Type B pancreatic cell (in vitro differentiated cells): ENCODE results near the gene TOP2B. TPM values are rescaled to one million over a fixed set of nuclear protein-coding genes. Genes with fewer than 3 reads are reported as not detected.
A peak's percentile ranks its signal among the peaks of the same experiment; 100 is the strongest.

Experiments used
- DNase-seq: peaks from one replicate; pipeline ENCODE4 v3.0.0; 2021; ENCODE audit warnings: mixed read lengths; ENCODE audit not compliant: unreplicated experiment; ENCODE audit errors: extremely low spot score
- H3K27ac Mint-ChIP-seq: 2 replicates; pipeline ENCODE4 v1.8.0; 2021; ENCODE audit warnings: mild to moderate bottlenecking, mixed read lengths
- H3K27me3 Mint-ChIP-seq: 2 replicates; pipeline ENCODE4 v1.8.0; 2021; ENCODE audit warnings: mixed read lengths
- H3K36me3 Mint-ChIP-seq: 2 replicates; pipeline ENCODE4 v1.8.0; 2021; ENCODE audit warnings: mixed read lengths
- H3K4me1 Mint-ChIP-seq: one replicate; pipeline ENCODE4 v1.8.0; 2021; ENCODE audit warnings: mixed read lengths; ENCODE audit not compliant: unreplicated experiment
- H3K4me3 Mint-ChIP-seq: 2 replicates; pipeline ENCODE4 v1.8.0; 2021; ENCODE audit warnings: mild to moderate bottlenecking, mixed read lengths
- H3K9me3 Mint-ChIP-seq: 2 replicates; pipeline ENCODE4 v1.8.0; 2021; ENCODE audit warnings: mixed read lengths
- total RNA-seq: library from RNA; stranded (reverse); gene quantifications from 2 replicates; pipeline ENCODE4 v1.2.1, GENCODE V29; 2021; ENCODE audit warnings: low replicate concordance
- TF ChIP-seq, protein P1 (sequence below): fragments of 200-600 bp; sonication (generic); conservative IDR thresholded peaks from 2 replicates; pipeline ENCODE4 v1.5.0; 2021; ENCODE audit warnings: antibody characterized with exemption, mild to moderate bottlenecking

The TOP2B gene
- total RNA-seq, 1 donor from 2014 or later = 198 TPM

DNA sequence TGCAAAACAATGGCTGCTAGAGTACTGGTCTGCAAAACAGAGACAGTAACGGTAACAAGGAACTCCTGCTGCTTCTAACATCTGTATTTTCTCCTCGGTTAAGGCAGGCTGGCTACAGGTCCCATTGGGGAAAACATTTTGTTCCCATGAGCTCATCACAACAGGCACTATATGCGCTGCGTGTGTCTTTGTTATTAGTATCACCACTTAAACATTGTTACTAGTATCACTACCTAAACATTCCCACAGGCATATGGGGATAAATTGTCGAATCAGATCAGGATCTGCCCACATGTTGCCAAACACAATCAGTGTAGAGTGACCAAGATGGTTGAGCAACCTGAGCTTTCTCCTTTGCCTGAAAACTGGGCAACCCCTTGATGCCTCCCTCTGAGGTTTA, 77.2 kb downstream of the TOP2B start:
- H3K4me3 Mint-ChIP-seq = no peak overlapping the region
- H3K27ac Mint-ChIP-seq = no peak overlapping the region
- peaks cover 4% of the 10 kb centered on the region for H3K27me3 Mint-ChIP-seq
- TF ChIP-seq, protein P1, sequence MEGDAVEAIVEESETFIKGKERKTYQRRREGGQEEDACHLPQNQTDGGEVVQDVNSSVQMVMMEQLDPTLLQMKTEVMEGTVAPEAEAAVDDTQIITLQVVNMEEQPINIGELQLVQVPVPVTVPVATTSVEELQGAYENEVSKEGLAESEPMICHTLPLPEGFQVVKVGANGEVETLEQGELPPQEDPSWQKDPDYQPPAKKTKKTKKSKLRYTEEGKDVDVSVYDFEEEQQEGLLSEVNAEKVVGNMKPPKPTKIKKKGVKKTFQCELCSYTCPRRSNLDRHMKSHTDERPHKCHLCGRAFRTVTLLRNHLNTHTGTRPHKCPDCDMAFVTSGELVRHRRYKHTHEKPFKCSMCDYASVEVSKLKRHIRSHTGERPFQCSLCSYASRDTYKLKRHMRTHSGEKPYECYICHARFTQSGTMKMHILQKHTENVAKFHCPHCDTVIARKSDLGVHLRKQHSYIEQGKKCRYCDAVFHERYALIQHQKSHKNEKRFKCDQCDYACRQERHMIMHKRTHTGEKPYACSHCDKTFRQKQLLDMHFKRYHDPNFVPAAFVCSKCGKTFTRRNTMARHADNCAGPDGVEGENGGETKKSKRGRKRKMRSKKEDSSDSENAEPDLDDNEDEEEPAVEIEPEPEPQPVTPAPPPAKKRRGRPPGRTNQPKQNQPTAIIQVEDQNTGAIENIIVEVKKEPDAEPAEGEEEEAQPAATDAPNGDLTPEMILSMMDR = no peak
- DNase-seq = no peak
- H3K4me1 Mint-ChIP-seq = peaks cover 35% of the 10 kb centered on the region
- H3K36me3 Mint-ChIP-seq = peaks cover 33% of the 10 kb centered on the region
- H3K9me3 Mint-ChIP-seq = no peaks in the 10 kb centered on the region

DNA sequence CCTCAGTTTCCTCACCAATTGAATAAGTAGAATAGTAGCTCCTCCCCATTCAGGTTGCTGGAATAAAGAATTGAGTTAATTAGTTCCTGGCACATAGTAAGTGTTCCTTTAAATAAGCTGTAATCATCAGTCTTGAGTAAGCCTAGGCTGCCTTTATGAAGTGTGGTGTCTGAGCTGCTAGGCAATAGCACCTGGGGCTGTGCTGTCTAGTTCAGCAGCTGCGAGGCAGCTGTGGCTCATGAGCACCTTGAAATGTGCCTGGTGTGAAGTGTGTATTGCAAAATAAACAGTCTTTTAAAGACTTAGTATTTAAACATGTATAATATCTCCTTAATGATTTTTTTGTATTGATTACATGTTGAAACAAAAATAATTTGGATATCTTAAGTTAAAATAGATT, 77.6 kb downstream of the TOP2B start:
- H3K4me3 Mint-ChIP-seq = no peak overlapping the region
- H3K27ac Mint-ChIP-seq = no peak overlapping the region
- peaks cover 35% of the 10 kb centered on the region for H3K4me1 Mint-ChIP-seq
- TF ChIP-seq, protein P1 = peak; percentile 23
- H3K9me3 Mint-ChIP-seq = no peaks in the 10 kb centered on the region
- peaks cover 4% of the 10 kb centered on the region for H3K27me3 Mint-ChIP-seq
- peaks cover 36% of the 10 kb centered on the region for H3K36me3 Mint-ChIP-seq
- no peak for DNase-seq

DNA sequence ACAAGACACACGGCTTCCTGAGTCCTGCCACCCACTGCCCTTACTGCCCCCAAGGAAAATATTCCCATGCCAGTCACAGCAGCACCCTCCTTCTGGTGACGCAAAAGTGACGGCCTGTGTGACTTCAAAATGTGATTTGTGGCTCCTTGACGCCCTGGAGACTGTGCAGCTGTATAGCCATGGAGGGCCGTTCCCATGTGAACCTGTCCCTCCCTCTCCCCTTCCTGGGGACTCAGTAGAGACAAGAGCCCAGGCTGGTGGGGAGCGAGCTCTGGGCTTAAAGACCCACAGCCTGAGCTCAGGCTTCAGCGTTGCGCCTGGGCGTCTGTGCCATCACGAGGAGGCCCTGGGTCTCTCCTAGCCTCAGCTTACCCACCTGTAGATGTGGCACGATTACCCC, 78.2 kb downstream of the TOP2B start:
- no peak for DNase-seq
- H3K27me3 Mint-ChIP-seq = peaks cover 4% of the 10 kb centered on the region
- H3K4me3 Mint-ChIP-seq = no peak overlapping the region
- H3K9me3 Mint-ChIP-seq = no peaks in the 10 kb centered on the region
- TF ChIP-seq, protein P1 = no peak
- H3K27ac Mint-ChIP-seq = no peak overlapping the region
- peaks cover 40% of the 10 kb centered on the region for H3K4me1 Mint-ChIP-seq
- peaks cover 40% of the 10 kb centered on the region for H3K36me3 Mint-ChIP-seq

DNA sequence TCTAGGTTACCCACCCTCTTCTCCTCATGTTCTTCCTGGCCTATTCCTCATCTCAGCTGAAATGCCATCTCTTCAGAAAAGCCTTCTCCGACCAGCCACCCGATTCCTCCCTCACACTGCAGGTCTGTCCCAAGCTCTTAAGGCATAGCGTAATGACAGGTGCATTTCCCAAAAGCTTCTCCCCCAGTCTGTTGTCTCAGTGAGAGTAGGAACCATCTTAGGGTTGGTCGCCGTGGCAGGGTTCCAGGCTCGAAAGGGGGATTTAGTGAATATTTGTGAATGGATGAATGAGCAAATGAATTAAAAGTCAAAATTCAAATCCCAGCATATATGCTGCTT, 78.6 kb downstream of the TOP2B start:
- H3K27me3 Mint-ChIP-seq = peaks cover 4% of the 10 kb centered on the region
- no peaks in the 10 kb centered on the region for H3K9me3 Mint-ChIP-seq
- H3K4me1 Mint-ChIP-seq = peaks cover 40% of the 10 kb centered on the region
- no peak overlapping the region for H3K4me3 Mint-ChIP-seq
- no peak overlapping the region for H3K27ac Mint-ChIP-seq
- DNase-seq = no peak
- H3K36me3 Mint-ChIP-seq = peaks cover 42% of the 10 kb centered on the region
- TF ChIP-seq, protein P1 = no peak

DNA sequence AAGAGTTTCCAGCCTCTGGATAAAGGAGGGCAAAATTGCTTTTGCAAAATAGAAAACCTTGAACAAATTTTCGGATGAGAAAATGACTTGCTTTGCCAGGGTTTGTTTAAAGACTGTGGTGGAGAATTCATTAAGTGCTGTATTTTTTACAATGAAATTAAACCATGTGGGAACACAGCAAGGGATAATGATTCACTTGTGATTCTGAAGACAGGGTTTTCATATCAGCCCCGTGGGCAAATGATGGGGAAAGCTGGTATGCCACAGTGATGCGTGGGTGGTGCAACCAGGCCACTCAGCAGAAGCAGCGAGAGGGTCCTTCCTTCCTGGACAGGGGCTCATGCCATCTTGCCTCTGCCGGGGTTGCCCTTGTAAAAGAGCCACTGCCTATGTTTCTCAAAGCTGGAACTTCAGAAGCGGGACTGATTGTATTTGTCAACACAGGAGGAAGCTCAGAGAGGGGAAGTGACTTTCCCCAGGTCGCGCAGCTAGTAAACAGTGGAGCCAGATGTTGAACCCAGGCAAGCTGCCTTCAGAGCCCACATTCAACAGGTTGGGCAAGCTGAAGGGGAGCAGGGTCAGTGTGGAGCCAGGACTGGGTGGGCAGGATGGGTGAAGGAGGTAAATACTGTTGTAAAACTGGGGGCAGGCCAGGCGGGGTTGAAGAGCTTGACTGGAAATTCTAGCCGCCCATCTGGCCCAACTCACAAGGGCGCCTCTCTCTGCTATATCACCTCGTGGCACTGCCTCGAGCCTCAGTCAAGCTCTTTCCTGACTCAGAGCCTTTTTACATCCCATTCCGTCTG, 79.1 kb downstream of the TOP2B start:
- no peak for DNase-seq
- no peak overlapping the region for H3K4me3 Mint-ChIP-seq
- peaks cover 40% of the 10 kb centered on the region for H3K4me1 Mint-ChIP-seq
- H3K27me3 Mint-ChIP-seq = peaks cover 4% of the 10 kb centered on the region
- TF ChIP-seq, protein P1 = no peak
- peaks cover 43% of the 10 kb centered on the region for H3K36me3 Mint-ChIP-seq
- no peak overlapping the region for H3K27ac Mint-ChIP-seq
- H3K9me3 Mint-ChIP-seq = no peaks in the 10 kb centered on the region
